Inferior parietal cortex (tissue), 1 donor: ENCODE data around the gene ENAH.
"Not testable (repeated sequence)": the region's sequence is repeated elsewhere in the genome, so short reads cannot be mapped to it uniquely, and the experiment has no call there.

Experiments used
- DNase-seq: peaks from one replicate; pipeline ENCODE4 v3.0.0-alpha.2; 2016; ENCODE audit errors: extremely low spot score

The ENAH gene

DNA sequence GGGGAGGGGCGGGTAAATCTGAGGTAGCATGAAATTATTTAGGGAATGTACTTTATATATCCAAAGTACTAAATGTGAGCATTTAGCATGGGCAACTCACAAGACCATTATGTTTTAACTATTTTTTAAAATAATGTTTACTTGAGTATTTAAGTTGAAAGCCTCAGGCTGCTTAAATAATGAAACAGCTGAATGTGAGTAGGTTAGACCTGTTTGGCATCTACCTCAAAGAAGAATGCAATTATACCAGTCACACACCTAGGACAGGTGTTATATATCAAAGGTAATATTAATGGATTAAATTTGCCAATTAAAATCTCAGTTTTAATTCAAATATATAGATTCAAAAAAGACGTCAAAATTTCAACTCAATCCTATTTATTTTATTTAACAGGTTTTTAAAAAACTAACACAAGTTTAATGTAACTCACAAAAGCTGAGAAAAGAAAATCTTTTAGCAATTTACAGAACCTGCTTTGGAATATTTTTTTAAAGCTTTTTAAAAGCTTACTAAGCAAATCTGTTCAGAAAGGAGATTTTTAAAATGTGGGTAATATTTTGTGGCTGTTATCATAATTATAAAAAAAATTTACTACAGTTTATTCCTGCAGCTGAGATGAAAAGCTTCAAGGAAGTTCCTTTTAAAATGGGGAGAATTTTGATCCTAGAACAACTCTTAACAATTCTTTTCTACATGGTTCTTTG is 120.5 kb downstream of the ENAH start:
- no peak for DNase-seq

- no peak for DNase-seq
These were observed 123.2 kb downstream of the ENAH start for GRCh38 chr1:225529726-225530125.

DNA sequence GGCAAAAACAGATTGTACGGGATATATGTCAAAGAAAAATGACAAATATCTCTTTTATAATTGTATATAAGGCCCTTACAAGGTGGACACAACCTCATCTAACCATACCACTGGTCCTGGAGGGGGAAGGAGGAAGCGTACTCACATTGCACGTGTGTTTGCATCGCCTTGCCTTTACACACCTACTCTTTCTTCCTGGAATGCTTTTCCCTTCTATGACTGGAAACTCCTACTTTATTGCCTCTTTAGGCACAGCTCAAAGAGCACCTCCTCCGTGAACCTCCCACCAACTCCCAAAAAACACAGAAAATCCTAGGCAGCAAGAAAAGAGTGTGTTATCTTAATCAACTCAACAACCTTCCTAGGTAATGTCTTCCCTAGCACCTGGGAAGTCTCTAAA is 125.3 kb downstream of the ENAH start:
- no peak for DNase-seq

DNA sequence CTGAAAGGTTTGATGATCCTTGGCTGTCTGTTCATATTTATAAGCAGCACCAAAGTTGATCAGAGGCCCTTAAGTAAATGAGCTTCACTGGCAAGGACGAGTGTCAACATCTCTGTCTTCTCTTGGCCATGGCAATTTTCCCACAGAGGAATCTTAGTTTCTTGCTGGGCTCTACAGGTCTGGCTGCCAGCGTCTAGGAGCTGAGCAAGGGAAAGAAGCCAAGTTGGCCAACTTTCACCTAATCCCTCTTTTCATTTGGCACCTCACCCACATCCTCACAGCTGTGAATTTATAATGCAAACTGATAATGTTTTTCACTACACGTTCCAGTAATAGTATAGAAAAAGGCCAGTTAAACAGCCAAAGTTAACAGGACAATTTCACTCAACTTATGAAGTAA is 126.0 kb downstream of the ENAH start:
- no peak for DNase-seq

DNA sequence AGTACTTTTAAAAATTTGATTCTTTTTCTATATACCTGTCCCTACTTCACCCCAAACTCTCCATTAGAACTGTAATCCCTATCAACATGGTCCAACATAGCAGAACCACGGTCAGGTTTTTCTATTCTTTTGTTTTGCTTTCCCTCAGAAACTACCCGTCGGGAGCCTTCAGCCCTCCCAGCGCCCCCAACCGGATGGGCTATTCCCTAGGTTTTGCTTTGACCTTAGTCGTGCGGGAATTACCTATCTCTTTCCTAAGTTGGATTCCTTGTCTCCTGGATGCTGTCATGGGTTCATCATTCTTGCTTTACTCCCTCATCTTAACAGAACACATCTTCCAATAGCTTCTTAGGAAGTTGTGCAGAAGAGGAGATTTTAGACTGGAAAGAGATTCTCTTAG is 127.5 kb downstream of the ENAH start:
- no peak for DNase-seq

DNA sequence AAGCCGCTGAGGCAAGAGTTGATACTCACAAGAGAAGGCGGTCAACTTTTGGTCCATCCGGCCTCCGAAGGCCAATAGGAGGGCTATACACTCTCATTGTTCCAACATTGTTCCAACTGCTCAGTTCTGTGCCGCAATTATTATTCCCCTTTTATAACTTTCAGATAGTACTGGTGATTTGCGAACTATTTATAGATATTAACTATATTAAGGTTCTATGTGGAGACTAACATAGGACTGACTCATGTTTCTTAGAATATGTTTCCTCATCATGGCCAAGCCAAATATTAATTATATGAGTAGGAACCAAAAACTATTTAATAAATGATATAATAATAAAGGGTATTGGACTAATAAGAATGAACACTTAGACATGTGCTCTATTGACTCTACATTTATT is 128.4 kb downstream of the ENAH start:
- no peak for DNase-seq

- no peak for DNase-seq
These were observed 129.5 kb downstream of the ENAH start for GRCh38 chr1:225523263-225523950.

GRCh38 chr1:225522588-225523262 is 130.2 kb downstream of the ENAH start:
- DNase-seq = no peak

DNA sequence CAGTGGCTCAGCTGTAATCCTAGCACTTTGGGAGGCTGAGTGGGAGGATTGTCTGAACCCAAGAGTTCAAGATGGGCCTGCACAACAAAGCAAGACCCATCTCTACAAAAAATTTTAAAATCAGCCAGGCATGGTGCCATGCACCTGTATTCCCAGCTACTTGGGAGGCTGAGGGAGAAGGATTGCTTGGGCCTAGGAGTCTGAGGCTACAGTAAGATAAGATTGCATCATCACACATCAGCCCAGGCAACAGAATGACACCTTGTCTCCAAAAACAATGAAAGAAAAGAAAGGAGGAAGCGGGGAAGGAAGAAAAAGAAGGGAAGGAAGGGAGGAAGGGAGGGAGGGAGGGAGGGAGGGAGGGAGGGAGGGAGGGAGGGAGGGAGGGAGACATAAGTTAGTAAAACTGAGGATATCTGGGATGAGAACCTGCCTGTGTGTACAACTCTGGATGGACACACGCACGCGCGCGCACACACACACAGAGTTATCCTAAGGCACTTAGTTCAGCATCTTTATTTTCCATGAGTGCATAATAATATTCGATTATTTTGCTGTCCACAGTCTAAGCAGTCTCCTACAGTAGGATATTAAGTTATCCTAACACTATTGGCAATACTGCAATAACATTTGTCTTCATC is 132.2 kb downstream of the ENAH start:
- DNase-seq = no peak

DNA sequence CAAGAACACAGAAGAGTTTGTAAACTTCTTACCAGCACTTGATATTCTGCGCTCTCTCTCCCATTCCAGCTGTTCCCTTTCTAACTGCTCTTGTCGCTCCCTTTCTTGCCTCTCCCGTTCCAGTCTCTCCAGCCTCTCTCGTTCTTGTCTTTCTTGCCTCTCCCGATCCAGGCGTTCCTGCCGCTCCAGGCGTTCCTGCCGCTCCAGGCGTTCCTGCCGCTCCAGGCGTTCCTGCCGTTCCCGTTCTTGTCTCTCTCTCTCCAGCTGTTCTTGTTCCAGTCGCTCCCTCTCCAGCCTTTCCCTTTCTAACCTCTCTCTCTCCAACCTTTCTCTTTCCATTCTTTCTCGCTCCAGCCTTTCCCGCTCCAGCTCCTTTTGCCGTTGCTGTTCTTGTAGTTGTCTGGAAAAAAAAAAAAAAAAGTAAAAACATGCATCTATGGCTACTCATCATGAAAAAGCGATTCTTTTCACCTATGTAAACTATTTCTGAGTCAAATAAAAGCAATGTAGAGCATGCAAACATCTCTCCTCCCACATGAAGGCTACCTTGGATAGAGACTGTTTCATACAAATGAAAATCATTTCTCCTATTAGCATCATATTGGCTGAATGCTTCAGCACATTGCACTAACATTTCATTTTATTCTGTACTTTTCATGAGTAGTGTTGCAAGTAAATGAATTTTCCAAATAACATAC is 133.6 kb downstream of the ENAH start:
- DNase-seq = no peak

- DNase-seq = no peak
These were observed 135.2 kb downstream of the ENAH start for GRCh38 chr1:225517697-225518096.

DNA sequence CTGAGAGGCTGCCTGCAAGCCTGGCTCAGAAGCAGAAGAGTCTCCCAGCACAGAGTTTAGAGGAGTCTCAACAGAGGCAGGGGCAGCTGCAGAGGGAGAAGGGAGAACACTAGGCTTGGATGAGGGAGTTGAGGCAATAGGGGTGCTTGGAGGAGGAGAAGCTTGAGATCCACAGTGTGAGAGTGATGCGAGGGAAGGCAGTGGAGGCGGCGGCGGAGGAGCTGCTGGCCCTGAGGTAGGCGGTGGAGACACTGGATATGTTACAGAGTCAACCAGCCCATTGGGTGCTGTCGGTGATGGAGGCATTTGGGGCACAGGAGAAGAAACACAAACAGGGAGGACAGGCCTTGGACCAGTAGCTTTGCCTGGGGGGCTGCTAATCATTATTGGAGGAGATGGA is 135.7 kb downstream of the ENAH start:
- DNase-seq = no peak

- DNase-seq = no peak
These were observed 138.2 kb downstream of the ENAH start for GRCh38 chr1:225514671-225515081.

DNA sequence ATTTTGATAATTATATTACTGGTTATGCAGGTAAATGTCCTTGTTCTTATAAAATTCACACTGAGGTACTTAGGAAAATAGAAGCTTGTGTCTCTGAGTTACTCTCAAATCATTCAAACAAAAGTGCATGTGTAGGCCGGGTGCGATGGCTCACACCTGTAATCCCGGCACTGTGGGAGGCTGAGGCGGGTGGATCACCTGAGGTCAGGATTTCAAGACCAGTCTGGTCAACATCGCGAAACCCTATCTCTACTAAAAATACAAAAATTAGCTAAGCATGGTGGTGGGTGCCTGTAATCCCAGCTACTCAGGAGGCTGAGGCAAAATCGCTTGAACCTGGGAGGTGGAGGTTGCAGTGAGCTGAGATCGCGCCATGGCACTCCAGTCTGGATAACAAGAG is 139.3 kb downstream of the ENAH start:
- not testable (repeated sequence) for DNase-seq

DNA sequence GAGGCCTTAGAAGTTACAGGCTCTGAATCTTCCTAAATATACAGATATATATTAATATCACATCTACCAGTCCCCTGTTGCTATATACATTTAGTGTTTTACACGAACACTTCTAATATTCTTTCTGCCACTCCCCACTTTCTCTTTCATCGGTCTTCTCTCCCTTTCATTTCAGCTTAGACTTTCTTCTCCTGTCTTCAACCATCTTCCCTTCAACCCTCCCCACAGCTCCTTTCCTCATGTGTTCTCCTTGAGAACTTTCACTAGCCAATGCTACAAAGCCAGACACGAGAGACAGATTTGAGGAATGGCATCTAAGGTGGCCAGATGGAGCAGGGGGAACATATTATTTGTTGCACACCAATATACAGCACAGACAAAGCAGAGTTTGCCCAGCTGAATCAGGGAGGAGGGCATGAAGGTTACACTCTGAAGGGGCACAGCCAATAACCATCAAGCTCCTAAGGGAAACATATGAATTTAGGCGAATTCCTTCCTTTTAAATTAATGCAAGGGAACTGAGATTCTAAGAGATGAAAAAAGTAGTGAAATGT is 141.0 kb downstream of the ENAH start:
- no peak for DNase-seq

GRCh38 chr1:225510740-225511139 is 142.2 kb downstream of the ENAH start:
- DNase-seq = not testable (repeated sequence)

- DNase-seq = no peak
These were observed 143.2 kb downstream of the ENAH start for GRCh38 chr1:225509770-225510169.

DNA sequence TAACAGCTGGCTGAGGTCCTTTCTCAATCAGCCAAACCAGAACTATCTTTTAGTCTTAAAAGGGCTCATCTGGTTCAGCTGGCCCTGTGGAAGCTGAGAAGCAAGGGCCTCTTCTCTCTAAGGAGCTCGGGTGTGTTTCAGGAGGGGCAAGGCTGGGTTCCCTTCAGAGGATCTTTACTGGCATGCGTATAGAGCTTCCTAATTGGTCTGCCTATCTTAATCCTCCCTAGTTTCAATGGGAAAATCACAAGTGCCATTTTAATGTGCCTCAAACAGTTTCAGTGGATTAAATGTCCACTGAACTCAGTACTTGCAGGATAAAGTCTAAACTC is 143.6 kb downstream of the ENAH start:
- no peak for DNase-seq

DNA sequence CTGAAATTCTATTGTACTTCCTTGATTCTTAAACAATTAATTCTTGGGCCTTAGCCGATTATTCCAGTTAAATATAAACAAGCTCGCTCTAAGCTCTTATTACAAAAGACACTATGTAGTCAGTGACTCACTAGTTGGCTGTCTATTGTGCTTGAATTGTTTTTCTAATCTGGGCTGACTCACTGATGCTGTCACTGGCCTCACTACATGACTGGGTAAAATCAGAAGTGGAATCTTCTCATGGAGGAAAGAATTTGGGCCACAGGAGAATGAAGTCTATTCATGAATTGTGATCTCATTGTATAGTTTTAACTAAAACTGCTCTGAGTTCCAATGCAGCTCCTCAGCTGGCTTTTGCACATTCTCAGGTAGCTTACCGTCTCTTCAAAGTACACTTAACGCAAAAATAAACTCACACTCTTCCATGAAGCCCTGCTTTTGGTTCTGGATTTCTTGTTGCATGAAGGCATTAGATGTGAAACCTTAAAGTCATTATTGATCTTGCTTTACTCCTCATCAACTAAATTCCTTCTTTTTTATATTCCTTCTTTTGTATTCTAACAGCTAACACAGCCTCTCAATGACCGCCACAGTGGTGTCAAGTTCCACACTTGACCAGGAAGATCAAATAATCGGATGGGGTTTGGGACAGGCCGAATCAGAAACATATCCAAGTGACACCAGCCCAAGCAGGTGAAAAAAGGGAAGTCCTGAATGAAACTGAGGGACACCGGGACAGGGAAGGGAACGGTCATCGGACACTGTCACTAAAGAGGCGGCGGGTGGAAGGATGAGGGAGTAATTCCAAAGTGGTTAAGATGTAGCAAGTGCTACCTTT is 144.2 kb downstream of the ENAH start:
- DNase-seq = peak; percentile 86

GRCh38 chr1:225506727-225507126 is 146.2 kb downstream of the ENAH start:
- DNase-seq = no peak

DNA sequence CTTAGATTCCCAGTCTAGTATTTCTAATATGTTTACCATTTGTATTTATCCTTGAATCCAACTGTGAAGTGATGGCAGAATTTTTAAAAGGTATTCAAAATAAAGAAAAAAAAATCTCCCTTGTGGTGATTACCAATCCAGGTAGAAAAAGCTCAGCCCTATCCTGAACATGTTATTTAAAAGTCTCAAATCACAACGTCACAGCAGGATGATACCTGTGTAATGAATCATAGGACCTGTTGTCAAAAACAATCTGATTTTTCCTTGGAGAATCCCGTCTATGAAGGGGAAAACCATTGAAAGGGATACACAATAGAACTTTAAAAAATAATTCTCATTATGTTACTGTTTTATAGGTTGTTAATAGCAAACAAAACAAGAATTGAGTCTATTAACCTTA is 148.1 kb downstream of the ENAH start:
- no peak for DNase-seq
